Central memory CD8-positive, alpha-beta T cell (primary cell): ENCODE data around the gene SCNN1B.

Experiments
- ATAC-seq: fragments of 150-1000 bp; cut with Tn5 transposase; replicated peaks from 2 replicates; pipeline ENCODE4 v1.10.0; 2022; ENCODE audit warnings: mild to moderate bottlenecking, moderate FRiP score, moderate number of reproducible peaks; ENCODE audit not compliant: poor library complexity, severe bottlenecking; ENCODE audit errors: extremely low read depth
- DNase-seq, 2 donors: peaks; one replicate each; pipeline ENCODE4 v3.0.0; 2021; ENCODE audit warnings: low spot score in 2 of 2
- H3K27ac Mint-ChIP-seq: one replicate; pipeline ENCODE4 v1.8.0; 2022; ENCODE audit warnings: low read depth, mild to moderate bottlenecking, moderate library complexity, mixed read lengths
- H3K27me3 Mint-ChIP-seq: one replicate; pipeline ENCODE4 v1.8.0; 2022; ENCODE audit warnings: mixed read lengths
- H3K36me3 Mint-ChIP-seq: one replicate; pipeline ENCODE4 v1.8.0; 2022; ENCODE audit warnings: mild to moderate bottlenecking, moderate library complexity, mixed read lengths; ENCODE audit not compliant: insufficient read depth
- H3K4me1 Mint-ChIP-seq: one replicate; pipeline ENCODE4 v1.8.0; 2022; ENCODE audit warnings: mixed read lengths
- H3K4me3 Mint-ChIP-seq: one replicate; pipeline ENCODE4 v1.8.0; 2022; ENCODE audit warnings: mild to moderate bottlenecking, moderate library complexity, mixed read lengths
- H3K9me3 Mint-ChIP-seq: one replicate; pipeline ENCODE4 v1.8.0; 2022; ENCODE audit warnings: mixed read lengths

SCNN1B gene

GRCh38 chr16:23334457-23334853 is 32.4 kb downstream of the SCNN1B start:
- peaks cover 24% of the 10 kb centered on the region for H3K27me3 Mint-ChIP-seq
- H3K36me3 Mint-ChIP-seq = no peaks in the 10 kb centered on the region
- DNase-seq = no peak
- peaks cover 5% of the 10 kb centered on the region for H3K4me1 Mint-ChIP-seq
- H3K4me3 Mint-ChIP-seq = no peak overlapping the region
- H3K27ac Mint-ChIP-seq = no peak overlapping the region
- no peaks in the 10 kb centered on the region for H3K9me3 Mint-ChIP-seq
- ATAC-seq = no peak

- H3K27ac Mint-ChIP-seq = no peak overlapping the region
- no peak for DNase-seq
- H3K36me3 Mint-ChIP-seq = no peaks in the 10 kb centered on the region
- no peaks in the 10 kb centered on the region for H3K9me3 Mint-ChIP-seq
- no peak overlapping the region for H3K4me3 Mint-ChIP-seq
- no peak for ATAC-seq
- H3K27me3 Mint-ChIP-seq = peaks cover 24% of the 10 kb centered on the region
- H3K4me1 Mint-ChIP-seq = peaks cover 5% of the 10 kb centered on the region
These were observed 32.8 kb downstream of the SCNN1B start for GRCh38 chr16:23334950-23335349.

DNA sequence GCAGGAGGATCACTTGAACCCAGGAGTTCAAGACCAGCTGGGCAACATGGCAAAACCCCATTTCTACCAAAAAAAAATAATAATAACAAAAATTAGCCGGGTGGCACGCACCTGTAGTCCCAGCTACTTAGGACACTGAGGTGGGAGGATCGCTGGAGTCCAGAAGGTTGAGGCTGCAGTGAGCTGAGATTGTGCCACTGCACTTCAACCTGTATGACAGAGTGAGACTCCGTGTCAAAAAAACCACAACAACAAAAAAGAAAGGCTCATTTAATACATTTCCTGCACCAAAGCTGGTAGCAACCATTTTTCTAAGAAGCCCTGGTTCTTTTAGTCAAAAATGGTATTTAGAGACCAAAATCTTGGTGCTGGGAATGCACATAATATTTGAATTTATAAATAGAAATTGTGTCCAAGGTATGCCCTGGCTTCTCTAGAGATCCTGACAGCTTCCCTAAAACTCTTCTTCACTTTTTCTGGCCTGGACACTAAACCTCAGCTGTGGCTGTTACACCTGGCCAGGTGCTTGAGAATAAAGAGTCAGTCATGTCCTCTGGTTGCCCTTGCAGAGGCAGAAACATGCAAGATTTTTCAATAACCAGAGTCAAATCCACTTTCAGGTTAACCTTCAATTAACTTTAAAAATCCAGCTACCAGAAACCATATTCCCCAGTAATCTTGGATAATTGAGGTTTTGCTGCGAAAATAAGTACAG is 35.9 kb downstream of the SCNN1B start:
- Mint-ChIP-seq H3K4me3 (no peak overlapping the region), H3K36me3 (no peaks in the 10 kb centered on the region), H3K4me1 (peaks cover 5% of the 10 kb centered on the region), H3K9me3 (no peaks in the 10 kb centered on the region), H3K27me3 (peaks cover 41% of the 10 kb centered on the region), H3K27ac (no peak overlapping the region)
- DNase-seq (no peak), ATAC-seq (no peak)

DNA sequence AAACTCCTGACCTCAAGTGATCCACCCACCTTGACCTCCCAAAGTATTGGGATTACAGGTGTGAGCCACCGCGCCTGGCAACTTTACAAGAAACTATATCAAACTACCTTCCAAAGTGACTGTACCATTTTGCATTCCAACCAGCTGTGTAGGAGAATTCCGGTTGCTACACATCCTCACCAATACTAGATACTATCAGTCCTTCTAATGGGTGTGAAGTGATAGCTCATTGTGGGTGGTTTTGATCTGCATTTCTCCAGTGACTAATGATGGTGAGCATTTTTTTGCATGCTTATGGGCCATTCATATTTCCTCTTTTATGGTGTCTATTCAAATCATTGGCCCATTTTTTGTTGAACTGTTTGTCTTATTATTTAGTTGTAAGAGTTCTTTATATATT is 37.7 kb downstream of the SCNN1B start:
- Mint-ChIP-seq H3K27ac (no peak overlapping the region), H3K4me1 (peaks cover 5% of the 10 kb centered on the region), H3K9me3 (no peaks in the 10 kb centered on the region), H3K36me3 (no peaks in the 10 kb centered on the region), H3K4me3 (no peak overlapping the region), H3K27me3 (peaks cover 44% of the 10 kb centered on the region)
- ATAC-seq (no peak), DNase-seq (no peak)

DNA sequence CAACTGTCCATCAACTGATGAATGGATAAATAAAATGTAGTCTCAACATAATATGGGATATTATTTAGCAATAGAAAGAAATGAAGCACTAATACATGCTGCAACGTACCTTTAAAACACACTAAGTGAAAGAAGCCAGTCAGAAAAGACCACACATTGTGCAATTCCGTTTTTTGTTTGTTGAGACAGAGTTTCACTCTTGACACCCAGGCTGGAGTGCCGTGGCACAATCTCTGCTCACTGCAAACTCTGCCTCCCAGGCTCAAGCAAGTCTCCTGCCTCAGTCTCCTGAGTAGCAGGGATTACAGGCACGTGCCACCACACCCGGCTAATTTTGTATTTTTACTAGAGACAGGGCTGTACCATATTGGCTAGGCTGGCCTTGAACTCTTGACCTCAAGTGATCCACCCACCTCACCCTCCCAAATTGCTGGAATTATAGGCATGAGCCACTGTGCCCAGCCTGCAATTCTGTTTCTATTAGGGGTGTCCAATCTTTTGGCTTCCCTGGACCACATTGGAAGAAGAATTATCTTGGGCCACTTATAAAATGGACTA is 40.1 kb downstream of the SCNN1B start:
- Mint-ChIP-seq H3K4me3 (no peak overlapping the region), H3K36me3 (no peaks in the 10 kb centered on the region), H3K27me3 (peaks cover 32% of the 10 kb centered on the region), H3K4me1 (no peaks in the 10 kb centered on the region), H3K9me3 (no peaks in the 10 kb centered on the region), H3K27ac (no peak overlapping the region)
- no peak for ATAC-seq
- no peak for DNase-seq

GRCh38 chr16:23343643-23344612 is 41.8 kb downstream of the SCNN1B start:
- Mint-ChIP-seq H3K27ac (no peak overlapping the region), H3K36me3 (no peaks in the 10 kb centered on the region), H3K4me3 (no peak overlapping the region), H3K4me1 (no peaks in the 10 kb centered on the region), H3K9me3 (no peaks in the 10 kb centered on the region), H3K27me3 (peaks cover 37% of the 10 kb centered on the region)
- DNase-seq (no peak), ATAC-seq (no peak)

DNA sequence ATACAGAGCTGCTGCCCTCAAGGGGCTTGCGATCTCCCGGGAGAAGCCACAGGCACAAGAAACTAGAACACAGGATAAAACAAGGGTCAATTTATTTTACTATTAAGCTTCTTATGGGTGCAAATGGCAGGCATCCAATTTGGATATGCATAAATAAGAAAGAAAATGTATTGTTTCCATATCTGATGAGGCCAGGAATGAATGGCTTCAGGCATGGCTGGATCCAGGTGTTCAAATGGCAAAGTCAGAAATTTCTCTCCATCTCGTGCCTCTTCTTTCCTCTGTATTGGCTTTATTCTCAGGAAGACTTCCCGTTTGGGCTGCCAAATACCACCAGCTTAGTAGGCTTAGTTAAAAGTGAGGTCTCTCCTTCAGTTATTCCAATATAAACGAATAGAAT is 43.1 kb downstream of the SCNN1B start:
- Mint-ChIP-seq H3K27me3 (peaks cover 41% of the 10 kb centered on the region), H3K27ac (no peak overlapping the region), H3K36me3 (no peaks in the 10 kb centered on the region), H3K9me3 (no peaks in the 10 kb centered on the region), H3K4me1 (no peaks in the 10 kb centered on the region), H3K4me3 (no peak overlapping the region)
- ATAC-seq (no peak), DNase-seq (no peak)

DNA sequence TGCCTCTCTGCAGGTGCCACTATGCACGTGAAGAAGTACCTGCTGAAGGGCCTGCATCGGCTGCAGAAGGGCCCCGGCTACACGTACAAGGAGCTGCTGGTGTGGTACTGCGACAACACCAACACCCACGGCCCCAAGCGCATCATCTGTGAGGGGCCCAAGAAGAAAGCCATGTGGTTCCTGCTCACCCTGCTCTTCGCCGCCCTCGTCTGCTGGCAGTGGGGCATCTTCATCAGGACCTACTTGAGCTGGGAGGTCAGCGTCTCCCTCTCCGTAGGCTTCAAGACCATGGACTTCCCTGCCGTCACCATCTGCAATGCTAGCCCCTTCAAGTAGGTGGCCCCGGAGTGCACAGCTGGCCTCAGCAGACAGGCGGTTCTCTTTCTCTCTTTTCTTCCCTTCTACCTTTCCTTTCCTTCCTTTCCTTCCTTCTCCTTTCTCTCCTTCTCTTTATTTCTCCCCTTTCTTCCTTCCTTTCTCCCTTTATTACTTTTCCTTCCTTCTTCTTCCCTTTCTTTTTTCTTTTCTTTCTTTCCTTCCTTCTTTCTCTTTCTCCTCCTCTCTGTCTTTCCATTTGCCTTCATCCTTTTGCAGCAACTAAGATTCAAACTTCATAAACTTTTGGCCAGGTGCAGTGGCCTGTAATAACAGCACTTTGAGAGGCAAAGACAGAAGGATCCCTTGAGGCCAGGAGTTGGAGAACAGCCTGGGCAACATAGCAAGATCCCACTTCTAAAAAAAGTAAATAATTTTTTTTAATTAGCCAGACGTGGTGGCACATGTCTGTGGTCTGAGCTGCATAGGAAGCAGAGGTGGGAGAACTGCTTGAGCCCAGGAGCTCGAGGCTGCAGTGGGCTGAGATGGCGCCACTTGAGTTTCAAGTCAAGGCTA is 46.7 kb downstream of the SCNN1B start:
- Mint-ChIP-seq H3K27ac (no peak overlapping the region), H3K4me1 (no peaks in the 10 kb centered on the region), H3K36me3 (no peaks in the 10 kb centered on the region), H3K9me3 (no peaks in the 10 kb centered on the region), H3K27me3 (peaks cover 31% of the 10 kb centered on the region), H3K4me3 (no peak overlapping the region)
- DNase-seq (no peak), ATAC-seq (no peak)

- ATAC-seq (no peak), DNase-seq (no peak)
- H3K27ac Mint-ChIP-seq = no peak overlapping the region
- no peak overlapping the region for H3K4me3 Mint-ChIP-seq
- no peaks in the 10 kb centered on the region for H3K9me3 Mint-ChIP-seq
- H3K4me1 Mint-ChIP-seq = no peaks in the 10 kb centered on the region
- H3K27me3 Mint-ChIP-seq = peaks cover 43% of the 10 kb centered on the region
- no peaks in the 10 kb centered on the region for H3K36me3 Mint-ChIP-seq
These were observed 49.3 kb downstream of the SCNN1B start for GRCh38 chr16:23351360-23351759.

DNA sequence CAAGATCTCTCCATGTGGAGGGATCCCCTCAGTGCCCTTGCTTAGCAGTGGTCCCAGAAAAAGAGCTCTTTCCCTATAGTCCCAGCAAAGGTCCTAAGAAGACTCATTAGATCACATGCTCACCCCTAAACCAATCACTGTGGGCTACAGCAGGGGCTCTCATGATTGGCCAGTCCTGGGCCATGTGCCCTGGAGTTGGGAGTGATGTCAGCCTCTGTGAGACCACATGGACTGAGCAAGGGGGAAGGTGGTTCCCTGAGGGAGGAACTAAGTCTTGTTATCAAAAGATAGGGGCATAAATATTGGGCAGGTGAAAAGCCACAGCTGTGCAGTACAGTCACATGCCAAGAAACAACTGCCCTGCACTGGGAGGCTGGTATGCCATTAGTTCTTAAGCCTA is 51.3 kb downstream of the SCNN1B start:
- Mint-ChIP-seq H3K27ac (no peak overlapping the region), H3K27me3 (peaks cover 42% of the 10 kb centered on the region), H3K4me1 (no peaks in the 10 kb centered on the region), H3K9me3 (no peaks in the 10 kb centered on the region), H3K36me3 (no peaks in the 10 kb centered on the region), H3K4me3 (no peak overlapping the region)
- DNase-seq = no peak
- no peak for ATAC-seq

- Mint-ChIP-seq H3K4me1 (no peaks in the 10 kb centered on the region), H3K27ac (no peak overlapping the region), H3K9me3 (no peaks in the 10 kb centered on the region), H3K27me3 (peaks cover 34% of the 10 kb centered on the region), H3K36me3 (no peaks in the 10 kb centered on the region), H3K4me3 (no peak overlapping the region)
- DNase-seq (no peak), ATAC-seq (no peak)
These were observed 52.1 kb downstream of the SCNN1B start for GRCh38 chr16:23354246-23354645.

DNA sequence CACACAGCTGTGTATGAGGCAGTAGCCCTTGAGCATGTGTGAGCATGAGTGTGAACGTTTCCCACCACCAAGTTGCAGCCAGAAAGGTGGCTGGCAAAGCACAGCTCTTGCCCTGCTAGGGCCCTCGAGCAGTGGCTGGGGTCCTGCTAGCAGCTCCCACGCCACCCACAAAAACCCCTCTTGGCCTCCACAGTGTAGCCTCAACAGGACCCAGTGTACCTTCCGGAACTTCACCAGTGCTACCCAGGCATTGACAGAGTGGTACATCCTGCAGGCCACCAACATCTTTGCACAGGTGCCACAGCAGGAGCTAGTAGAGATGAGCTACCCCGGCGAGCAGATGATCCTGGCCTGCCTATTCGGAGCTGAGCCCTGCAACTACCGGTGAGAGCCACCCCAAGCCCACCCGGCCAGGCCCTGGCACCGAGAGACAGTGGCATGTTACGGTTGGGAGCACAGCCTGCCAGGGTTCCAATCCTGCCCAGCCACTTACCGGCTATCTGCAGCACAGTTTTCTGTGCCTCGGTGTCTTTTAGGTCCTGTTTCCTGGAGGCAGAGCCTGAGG is 53.1 kb downstream of the SCNN1B start:
- H3K4me1 Mint-ChIP-seq = no peaks in the 10 kb centered on the region
- H3K4me3 Mint-ChIP-seq = no peak overlapping the region
- DNase-seq (no peak), ATAC-seq (no peak)
- H3K36me3 Mint-ChIP-seq = no peaks in the 10 kb centered on the region
- no peaks in the 10 kb centered on the region for H3K9me3 Mint-ChIP-seq
- no peak overlapping the region for H3K27ac Mint-ChIP-seq
- H3K27me3 Mint-ChIP-seq = peaks cover 31% of the 10 kb centered on the region
